Measurements from ENCODE around the gene MYL9. TPM values are rescaled to one million over a fixed set of nuclear protein-coding genes. Genes with fewer than 3 reads are reported as not detected.

The MYL9 gene
- polyA plus RNA-seq, 1 of the 3 experiments (the other 2 are of a cell fraction) = not detected

GRCh38 chr20:36496707-36497669 lies 44.3 kb upstream of the MYL9 start:
- no peaks in the 10 kb centered on the region for H3K9me3 ChIP-seq
- TF ChIP-seq RCOR1 (IDR thresholded peaks at IDR 0.05; ENCODE audit: low read length) (no peak), TEAD4 (IDR thresholded peaks at IDR 0.05; ENCODE audit: borderline replicate concordance, insufficient read depth) (no peak), RXRA (IDR thresholded peaks at IDR 0.05; ENCODE audit: borderline replicate concordance, low read depth) (no peak), JUND (IDR thresholded peaks at IDR 0.05) (no peak), FOSL2 (IDR thresholded peaks at IDR 0.05; ENCODE audit: borderline replicate concordance, low read depth) (no peak), PBX3 (IDR thresholded peaks at IDR 0.05) (no peak)
- H3K4me3 ChIP-seq (ENCODE audit: low read depth in 2 of 2, low read length in 1 of 2) = no peak overlapping the region
- H3K79me2 ChIP-seq (ENCODE audit: insufficient read depth) = peaks cover 87% of the 10 kb centered on the region
- H3K27ac ChIP-seq (ENCODE audit: low read depth in 2 of 2, low read length in 1 of 2) = no peak overlapping the region; a peak in 1 of 4 replicates
- DNase-seq = no peak
- peaks cover 31 to 39% of the 10 kb centered on the region in 2 experiments for H3K36me3 ChIP-seq (replicated peaks in 1 of 2; ENCODE audit: control insufficient read depth in 1 of 2, insufficient read depth in 2 of 2, low read length in 1 of 2)
- ChIA-PET POLR2A (no interaction called here), CTCF (no interaction called here)
- peaks cover 19 to 27% of the 10 kb centered on the region in 2 experiments; a peak in 3 of 4 replicates for H3K4me1 ChIP-seq (ENCODE audit: control insufficient read depth in 1 of 2, insufficient read depth in 2 of 2, low read depth in 1 of 2, low read length in 1 of 2)
- H3K9me2 ChIP-seq = no peaks in the 10 kb centered on the region
- H3F3A ChIP-seq (replicated peaks; ENCODE audit: insufficient read depth) = peaks cover 13% of the 10 kb centered on the region
- WGBS (ENCODE audit: low lambda C conversion rate) = 97% methylated on average over 25 of the region's 33 CpGs
- H3K4me2 ChIP-seq = no peak overlapping the region
- no peak overlapping the region for H3K9ac ChIP-seq
- no peaks in the 10 kb centered on the region for H3K27me3 ChIP-seq (ENCODE audit: insufficient read depth)
- H2AFZ ChIP-seq (ENCODE audit: low read depth) = no peak overlapping the region
- peaks cover 61% of the 10 kb centered on the region for H4K20me1 ChIP-seq (ENCODE audit: insufficient read depth)

GRCh38 chr20:36497856-36498255 lies 43.5 kb upstream of the MYL9 start:
- no peak for DNase-seq
- peaks cover 83% of the 10 kb centered on the region for H3K79me2 ChIP-seq (ENCODE audit: insufficient read depth)
- CTCF ChIA-PET = no interaction called here
- H3K9me3 ChIP-seq = no peaks in the 10 kb centered on the region
- H3K4me2 ChIP-seq = no peak overlapping the region
- H3K4me1 ChIP-seq (ENCODE audit: control insufficient read depth in 1 of 2, insufficient read depth in 2 of 2, low read depth in 1 of 2, low read length in 1 of 2) = peaks cover 12 to 27% of the 10 kb centered on the region in 2 experiments; a peak in 3 of 4 replicates
- peaks cover 13% of the 10 kb centered on the region for H3F3A ChIP-seq (replicated peaks; ENCODE audit: insufficient read depth)
- H3K9me2 ChIP-seq = no peaks in the 10 kb centered on the region
- H2AFZ ChIP-seq (ENCODE audit: low read depth) = no peak overlapping the region
- POLR2A ChIA-PET = no interaction called here
- no peak overlapping the region for H3K4me3 ChIP-seq (ENCODE audit: low read depth in 2 of 2, low read length in 1 of 2)
- no peak overlapping the region for H3K9ac ChIP-seq
- WGBS (ENCODE audit: low lambda C conversion rate) = 93% methylated on average over 3 of the region's 4 CpGs
- no peaks in the 10 kb centered on the region for H3K27me3 ChIP-seq (ENCODE audit: insufficient read depth)
- H4K20me1 ChIP-seq (ENCODE audit: insufficient read depth) = peaks cover 53% of the 10 kb centered on the region
- H3K36me3 ChIP-seq (replicated peaks in 1 of 2; ENCODE audit: control insufficient read depth in 1 of 2, insufficient read depth in 2 of 2, low read length in 1 of 2) = peaks cover 37 to 41% of the 10 kb centered on the region in 2 experiments
- no peak overlapping the region; a peak in 1 of 4 replicates for H3K27ac ChIP-seq (ENCODE audit: low read depth in 2 of 2, low read length in 1 of 2)
- no peak for TF ChIP-seq FOSL2 (IDR thresholded peaks at IDR 0.05; ENCODE audit: borderline replicate concordance, low read depth)
- TF ChIP-seq MXI1 (IDR thresholded peaks at IDR 0.05; ENCODE audit: low read depth, low read length) = no peak
- no peak for TF ChIP-seq GATA2 (CRISPR knock-in tag; IDR thresholded peaks at IDR 0.05)
- no peak for TF ChIP-seq CHD2 (IDR thresholded peaks at IDR 0.05; ENCODE audit: low read length, partially characterized antibody)
- TF ChIP-seq NRF1 (IDR thresholded peaks at IDR 0.05; ENCODE audit: low read depth, low read length) = no peak
- TF ChIP-seq RXRA (IDR thresholded peaks at IDR 0.05; ENCODE audit: borderline replicate concordance, low read depth) = no peak
- TF ChIP-seq RAD21 (IDR thresholded peaks at IDR 0.05; ENCODE audit: low read length) = no peak
- TF ChIP-seq NFIC (IDR thresholded peaks at IDR 0.05; ENCODE audit: borderline replicate concordance) = no peak
- no peak for TF ChIP-seq PBX3 (IDR thresholded peaks at IDR 0.05)
- TF ChIP-seq CTCF (IDR thresholded peaks at IDR 0.05) = no peak
- TF ChIP-seq RFX5 (IDR thresholded peaks at IDR 0.05; ENCODE audit: low read length) = no peak
- no peak for TF ChIP-seq EZH2phosphoT487 (IDR thresholded peaks at IDR 0.05; ENCODE audit: borderline replicate concordance, low read depth)
- no peak for TF ChIP-seq YY1 (IDR thresholded peaks at IDR 0.05; ENCODE audit: low read depth)
- no peak for TF ChIP-seq ZBTB33 (IDR thresholded peaks at IDR 0.05; ENCODE audit: borderline replicate concordance, low read depth)
- no peak for TF ChIP-seq JUND (IDR thresholded peaks at IDR 0.05)
- TF ChIP-seq FOXJ3 (CRISPR knock-in tag; IDR thresholded peaks at IDR 0.05) = no peak
- TF ChIP-seq TEAD4 (IDR thresholded peaks at IDR 0.05; ENCODE audit: borderline replicate concordance, insufficient read depth) = no peak
- no peak for TF ChIP-seq GABPA (IDR thresholded peaks at IDR 0.05; ENCODE audit: low read depth)

All from SK-N-SH (cell line).